Dendritic cell treated with granulocyte-macrophage colony-stimulating factor and Interleukin-4, amounts not matched to agents 40 ng/mL and 50 ng/mL, for 4 days (primary cell): ENCODE results near the gene CFAP299.
"Not testable (repeated sequence)": the region's sequence is repeated elsewhere in the genome, so short reads cannot be mapped to it uniquely, and the experiment has no call there.

Experiments
- H3K27ac Mint-ChIP-seq: one replicate; pipeline ENCODE4 v1.8.0; 2022; ENCODE audit warnings: mild to moderate bottlenecking, mixed read lengths
- H3K27me3 Mint-ChIP-seq: one replicate; pipeline ENCODE4 v1.8.0; 2022; ENCODE audit warnings: mild to moderate bottlenecking, mixed read lengths
- H3K36me3 Mint-ChIP-seq: one replicate; pipeline ENCODE4 v1.8.0; 2022; ENCODE audit warnings: low read depth, mixed read lengths
- H3K4me1 Mint-ChIP-seq: one replicate; pipeline ENCODE4 v1.8.0; 2022; ENCODE audit warnings: low read depth, mixed read lengths
- H3K4me3 Mint-ChIP-seq: one replicate; pipeline ENCODE4 v1.8.0; 2022; ENCODE audit warnings: mild to moderate bottlenecking, moderate library complexity, mixed read lengths
- H3K9me3 Mint-ChIP-seq: one replicate; pipeline ENCODE4 v1.8.0; 2022; ENCODE audit warnings: mixed read lengths
- intact Hi-C: fragments of 100-400 bp; cut with micrococcal nuclease; formaldehyde crosslinking; loops from one replicate; pipeline ENCODE4 v1.15.0; 2022

The CFAP299 gene

DNA sequence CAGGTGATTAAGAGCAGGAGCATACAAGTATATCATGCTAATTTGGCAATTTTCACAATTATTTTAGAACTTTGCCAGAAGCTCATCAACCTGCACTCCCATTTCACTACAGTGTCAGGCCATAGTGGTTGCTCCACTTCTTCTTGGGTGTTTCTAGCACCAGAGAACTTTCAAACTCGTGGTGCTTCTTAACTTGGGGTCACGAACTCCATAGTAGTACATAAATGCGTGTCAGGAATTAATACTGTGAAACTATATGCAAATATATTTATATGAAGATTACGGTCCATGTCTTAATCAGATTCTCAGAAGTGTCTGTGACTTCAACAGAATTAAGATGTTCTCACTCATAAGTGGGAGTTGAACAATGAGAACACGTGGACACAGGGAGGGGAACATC lies 440.6 kb downstream of the CFAP299 start:
- Mint-ChIP-seq H3K4me1 (no peaks in the 10 kb centered on the region), H3K9me3 (no peaks in the 10 kb centered on the region), H3K27me3 (no peaks in the 10 kb centered on the region), H3K27ac (no peak overlapping the region), H3K36me3 (no peaks in the 10 kb centered on the region), H3K4me3 (no peak overlapping the region)
- intact Hi-C loops, result no loop called here

DNA sequence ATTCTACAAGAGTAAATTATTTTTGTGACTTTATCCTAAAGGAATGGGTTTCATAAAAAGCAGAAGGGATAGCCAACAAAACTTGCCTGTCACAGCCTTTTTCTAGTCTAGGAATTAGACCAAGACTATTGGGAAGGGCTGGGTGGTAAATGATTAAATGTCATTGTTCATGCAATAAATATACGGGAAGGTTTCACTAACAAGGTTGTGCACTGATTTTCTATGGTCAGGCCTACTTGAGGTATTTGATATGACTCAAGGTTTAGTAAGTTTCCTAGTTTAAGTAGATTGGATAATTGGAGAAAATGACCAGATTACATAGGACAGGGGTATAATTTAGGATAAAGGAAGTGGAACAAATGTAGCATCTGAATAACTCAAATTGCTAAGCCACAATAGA lies 445.9 kb downstream of the CFAP299 start:
- Mint-ChIP-seq H3K36me3 (no peaks in the 10 kb centered on the region), H3K27ac (no peak overlapping the region), H3K9me3 (no peaks in the 10 kb centered on the region), H3K4me3 (no peak overlapping the region), H3K27me3 (no peaks in the 10 kb centered on the region), H3K4me1 (no peaks in the 10 kb centered on the region)
- intact Hi-C loops, result no loop called here

DNA sequence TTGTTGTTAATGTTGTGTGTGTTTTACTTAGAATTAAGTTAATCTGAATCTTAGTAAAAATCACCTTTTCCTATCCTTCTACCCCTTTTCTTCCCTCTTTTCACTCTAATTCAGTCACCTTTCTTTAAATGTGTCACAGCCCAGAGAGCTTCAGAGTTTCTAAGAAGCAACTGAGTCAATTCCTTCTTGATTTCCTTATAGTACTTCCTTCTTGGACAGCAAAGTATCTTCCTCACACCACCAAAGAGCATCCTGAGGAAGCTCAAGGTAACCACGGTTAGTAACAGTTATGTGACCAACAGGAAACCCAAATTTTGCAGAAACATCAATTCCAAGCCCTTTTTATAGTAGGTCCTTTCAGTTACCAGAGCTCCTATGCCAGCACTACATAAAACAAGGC lies 451.8 kb downstream of the CFAP299 start:
- no peaks in the 10 kb centered on the region for H3K9me3 Mint-ChIP-seq
- no peaks in the 10 kb centered on the region for H3K36me3 Mint-ChIP-seq
- H3K4me1 Mint-ChIP-seq, result no peaks in the 10 kb centered on the region
- H3K27me3 Mint-ChIP-seq, result no peaks in the 10 kb centered on the region
- no peak overlapping the region for H3K4me3 Mint-ChIP-seq
- intact Hi-C loops, result no loop called here
- H3K27ac Mint-ChIP-seq, result no peak overlapping the region

DNA sequence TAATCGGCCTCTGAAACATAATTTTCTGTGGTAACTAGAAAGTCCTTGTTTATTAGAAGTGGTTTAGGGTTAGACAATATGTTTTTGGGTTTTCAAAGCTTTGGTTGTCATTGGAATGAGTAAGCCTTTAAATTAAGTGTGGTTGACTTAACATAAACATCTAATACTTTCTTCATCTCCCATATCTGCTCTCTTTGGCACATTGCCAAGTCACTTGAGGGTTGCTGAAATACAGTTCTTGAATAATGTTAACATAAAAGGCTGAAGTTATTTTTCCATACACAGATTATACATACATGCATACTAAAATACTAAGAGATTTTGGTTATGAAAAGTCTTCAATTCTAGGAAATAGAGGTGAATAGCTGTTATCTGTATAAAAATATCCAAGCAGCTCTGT lies 453.3 kb downstream of the CFAP299 start:
- H3K27ac Mint-ChIP-seq, result no peak overlapping the region
- H3K4me1 Mint-ChIP-seq, result no peaks in the 10 kb centered on the region
- H3K9me3 Mint-ChIP-seq, result no peaks in the 10 kb centered on the region
- H3K4me3 Mint-ChIP-seq, result no peak overlapping the region
- H3K36me3 Mint-ChIP-seq, result no peaks in the 10 kb centered on the region
- no peaks in the 10 kb centered on the region for H3K27me3 Mint-ChIP-seq
- intact Hi-C loops, result no loop called here

DNA sequence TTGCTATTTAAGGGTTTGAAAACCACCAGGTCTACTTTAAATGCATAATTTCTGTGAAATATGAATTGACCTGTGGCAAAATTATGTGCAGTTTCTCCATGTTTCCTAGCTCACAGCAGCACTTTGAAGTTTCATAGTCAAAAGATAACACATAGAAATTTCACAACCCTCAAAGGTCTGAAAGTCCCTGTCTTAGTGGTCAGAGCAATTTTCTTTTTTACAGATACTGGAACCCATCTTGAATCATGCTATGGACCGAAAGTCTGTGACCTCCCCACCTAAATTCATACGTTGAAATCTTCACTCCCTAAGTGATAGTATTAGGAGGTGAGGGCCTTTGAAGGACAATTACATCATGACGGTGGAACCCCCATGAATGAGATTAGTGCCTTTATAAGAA lies 454.6 kb downstream of the CFAP299 start:
- intact Hi-C loops, result no loop called here
- Mint-ChIP-seq H3K4me1 (no peaks in the 10 kb centered on the region), H3K27ac (no peak overlapping the region), H3K9me3 (no peaks in the 10 kb centered on the region), H3K27me3 (no peaks in the 10 kb centered on the region), H3K36me3 (no peaks in the 10 kb centered on the region), H3K4me3 (no peak overlapping the region)

DNA sequence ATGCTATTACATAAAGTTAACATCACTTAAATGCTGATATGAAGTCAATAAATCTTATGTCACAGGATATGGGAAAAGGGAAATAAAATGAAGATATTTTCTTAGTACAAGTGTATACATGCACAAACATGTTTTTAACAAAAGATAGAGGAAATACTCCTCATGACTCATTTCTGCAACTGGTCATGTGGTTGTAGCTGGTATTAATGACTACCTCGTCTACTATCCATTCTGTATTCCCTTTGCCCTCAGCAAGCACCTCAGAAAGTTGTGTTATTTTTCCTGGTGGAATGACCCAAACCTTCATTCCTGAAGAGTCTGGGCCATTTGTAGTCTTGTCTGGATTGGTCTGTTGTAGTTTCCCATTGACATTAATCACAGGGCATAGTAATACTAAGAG lies 458.1 kb downstream of the CFAP299 start:
- H3K27me3 Mint-ChIP-seq, H3K4me3 Mint-ChIP-seq, intact Hi-C loops, H3K4me1 Mint-ChIP-seq, H3K36me3 Mint-ChIP-seq, H3K27ac Mint-ChIP-seq: not testable (repeated sequence)
- peaks cover 21% of the 10 kb centered on the region for H3K9me3 Mint-ChIP-seq

DNA sequence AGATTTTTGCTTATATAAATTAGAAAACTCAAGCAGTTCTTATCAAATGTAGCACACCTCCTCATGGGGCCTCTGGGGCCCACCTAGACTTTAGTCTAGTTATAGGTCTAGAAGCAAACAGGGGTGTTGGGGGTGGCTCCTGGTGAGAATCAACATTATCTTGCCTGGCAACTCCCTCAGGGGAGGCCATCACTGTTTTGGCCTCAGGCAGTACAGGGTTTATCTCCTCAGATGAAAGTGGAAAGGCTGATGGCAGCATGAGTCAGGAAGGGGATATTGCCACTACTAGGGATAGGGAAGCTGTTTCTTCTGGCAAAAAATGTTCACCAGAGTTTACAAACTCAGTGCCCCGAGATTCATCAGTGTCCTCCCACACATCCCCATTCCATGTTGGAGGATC lies 462.6 kb downstream of the CFAP299 start:
- H3K27me3 Mint-ChIP-seq, result no peaks in the 10 kb centered on the region
- intact Hi-C loops, result no loop called here
- H3K27ac Mint-ChIP-seq, result no peak overlapping the region
- no peaks in the 10 kb centered on the region for H3K36me3 Mint-ChIP-seq
- H3K4me3 Mint-ChIP-seq, result no peak overlapping the region
- H3K9me3 Mint-ChIP-seq, result peaks cover 21% of the 10 kb centered on the region
- no peaks in the 10 kb centered on the region for H3K4me1 Mint-ChIP-seq

DNA sequence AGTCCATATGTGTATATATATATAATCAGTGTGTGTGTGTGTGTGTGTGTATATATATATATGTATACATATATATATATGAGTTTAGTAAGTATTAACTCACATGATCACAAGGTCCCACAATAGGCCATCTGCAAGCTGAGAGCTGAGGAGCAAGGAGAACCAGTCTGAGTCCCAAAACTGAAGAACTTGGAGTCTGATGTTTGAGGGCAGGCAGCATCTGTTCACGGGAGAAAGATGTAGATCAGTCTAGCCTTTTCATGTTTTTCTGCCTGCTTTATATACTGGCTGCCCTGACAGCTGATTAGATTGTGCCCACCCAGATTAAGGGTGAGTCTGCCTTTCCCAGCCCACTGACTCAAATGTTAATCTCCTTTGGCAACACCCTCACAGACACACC lies 465.2 kb downstream of the CFAP299 start:
- not testable (repeated sequence) for H3K4me3 Mint-ChIP-seq, H3K4me1 Mint-ChIP-seq

DNA sequence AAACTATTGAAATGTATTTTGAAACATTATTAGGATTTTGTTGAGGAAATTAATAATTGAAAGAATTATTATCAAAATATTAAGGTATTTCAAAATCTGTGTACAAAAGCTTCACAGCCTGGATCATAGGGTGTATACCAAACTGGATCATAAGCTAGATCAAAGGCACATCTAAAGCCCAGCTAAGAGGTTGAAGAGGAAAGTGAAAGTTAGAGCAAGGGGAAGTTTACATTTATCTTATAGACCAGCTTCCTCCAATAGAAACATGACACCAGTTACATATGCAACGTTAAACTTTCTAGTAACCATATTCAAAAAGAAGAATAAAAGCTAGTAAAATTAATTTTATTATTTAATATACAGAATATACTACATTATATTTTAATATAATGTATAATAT lies 467.8 kb downstream of the CFAP299 start:
- Mint-ChIP-seq H3K27me3 (no peaks in the 10 kb centered on the region), H3K4me3 (no peak overlapping the region)
- intact Hi-C loops, result no loop called here

More for the DNA sequence above, 465.2 kb downstream of the CFAP299 start:
- peaks cover 21% of the 10 kb centered on the region for H3K9me3 Mint-ChIP-seq
- H3K27ac Mint-ChIP-seq, H3K36me3 Mint-ChIP-seq, intact Hi-C loops, H3K27me3 Mint-ChIP-seq: not testable (repeated sequence)

DNA sequence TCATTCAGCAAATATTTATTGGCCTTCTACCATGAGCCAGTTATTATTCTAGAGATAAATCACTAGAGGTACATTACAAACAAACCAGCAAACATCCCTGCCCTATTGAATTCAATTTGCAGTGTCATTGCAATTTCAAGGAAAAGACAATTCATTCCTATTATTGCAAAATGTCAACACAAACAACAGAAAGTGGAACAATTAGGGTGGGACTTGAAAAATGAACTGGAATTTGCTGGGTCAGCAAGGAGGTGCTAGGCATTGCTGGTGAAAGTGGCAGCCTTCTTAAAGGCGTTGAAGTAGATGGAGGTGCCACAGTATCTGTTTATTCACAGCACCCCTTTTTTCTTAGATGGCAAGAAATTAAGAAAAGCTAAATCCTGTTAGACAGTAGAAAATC lies 470.9 kb downstream of the CFAP299 start:
- no peaks in the 10 kb centered on the region for H3K4me1 Mint-ChIP-seq
- H3K27ac Mint-ChIP-seq, result no peak overlapping the region
- intact Hi-C loops, result no loop called here
- H3K36me3 Mint-ChIP-seq, result no peaks in the 10 kb centered on the region
- no peak overlapping the region for H3K4me3 Mint-ChIP-seq
- H3K27me3 Mint-ChIP-seq, result no peaks in the 10 kb centered on the region
- H3K9me3 Mint-ChIP-seq, result no peaks in the 10 kb centered on the region

More for the DNA sequence above, 467.8 kb downstream of the CFAP299 start:
- H3K9me3 Mint-ChIP-seq, result no peaks in the 10 kb centered on the region
- no peaks in the 10 kb centered on the region for H3K4me1 Mint-ChIP-seq
- no peak overlapping the region for H3K27ac Mint-ChIP-seq
- no peaks in the 10 kb centered on the region for H3K36me3 Mint-ChIP-seq

DNA sequence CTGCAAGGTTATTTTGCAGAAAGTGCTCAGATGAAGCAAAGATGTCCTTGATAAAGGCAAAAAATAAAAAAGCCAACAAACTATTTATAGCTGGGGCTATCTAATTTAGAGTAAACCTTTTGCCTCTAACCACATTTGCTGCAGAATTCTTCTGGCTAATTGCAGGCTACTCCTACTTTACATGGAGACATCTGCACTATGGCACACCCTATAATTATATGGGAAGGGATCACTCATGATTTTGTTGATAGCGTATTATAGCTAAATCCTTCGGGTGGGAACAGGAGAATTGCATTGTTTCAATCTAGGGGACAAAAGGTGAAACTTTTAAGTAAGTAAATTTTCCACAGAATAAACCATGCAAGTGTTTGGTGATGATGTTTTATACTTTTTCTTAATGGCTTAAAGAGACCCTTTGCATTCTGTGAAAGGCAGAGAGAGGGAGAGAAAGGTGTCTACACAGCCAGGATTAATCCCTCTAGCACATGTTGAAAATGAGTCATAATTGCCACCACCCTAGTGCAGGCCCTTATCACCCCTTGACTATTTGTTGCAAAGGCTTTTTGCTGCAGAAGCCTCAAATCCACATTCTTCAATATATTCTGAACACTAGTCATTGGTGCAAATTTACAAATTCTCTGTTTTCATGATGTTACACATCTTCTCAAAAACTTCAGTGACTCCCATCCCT lies 473.7 kb downstream of the CFAP299 start:
- H3K36me3 Mint-ChIP-seq, result no peaks in the 10 kb centered on the region
- H3K27me3 Mint-ChIP-seq, result no peaks in the 10 kb centered on the region
- no peaks in the 10 kb centered on the region for H3K9me3 Mint-ChIP-seq
- H3K4me3 Mint-ChIP-seq, result no peak overlapping the region
- no peak overlapping the region for H3K27ac Mint-ChIP-seq
- H3K4me1 Mint-ChIP-seq, result no peaks in the 10 kb centered on the region
- intact Hi-C loops, result no loop called here

DNA sequence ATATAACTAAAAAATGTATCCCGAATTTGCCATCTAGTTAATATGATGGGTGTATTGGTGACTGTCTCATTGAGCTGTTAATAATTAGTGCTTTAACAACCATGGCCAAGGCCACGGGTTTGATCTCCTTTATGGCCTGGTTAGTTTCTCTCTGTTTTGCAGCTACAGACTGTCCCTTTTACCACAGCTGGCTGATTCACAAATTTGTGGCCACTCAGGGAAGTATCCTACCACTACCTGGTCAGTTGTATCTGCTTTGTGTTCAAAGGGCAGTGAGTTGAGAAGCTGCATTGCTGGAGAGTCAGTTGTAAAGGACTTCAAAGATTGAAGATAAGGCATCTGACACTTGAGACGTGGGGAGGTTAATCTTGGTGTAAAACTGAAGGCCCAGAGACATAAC lies 475.9 kb downstream of the CFAP299 start:
- Mint-ChIP-seq H3K4me1 (no peaks in the 10 kb centered on the region), H3K27ac (no peak overlapping the region), H3K27me3 (no peaks in the 10 kb centered on the region), H3K4me3 (no peak overlapping the region), H3K9me3 (no peaks in the 10 kb centered on the region), H3K36me3 (no peaks in the 10 kb centered on the region)
- intact Hi-C loops, result no loop called here

DNA sequence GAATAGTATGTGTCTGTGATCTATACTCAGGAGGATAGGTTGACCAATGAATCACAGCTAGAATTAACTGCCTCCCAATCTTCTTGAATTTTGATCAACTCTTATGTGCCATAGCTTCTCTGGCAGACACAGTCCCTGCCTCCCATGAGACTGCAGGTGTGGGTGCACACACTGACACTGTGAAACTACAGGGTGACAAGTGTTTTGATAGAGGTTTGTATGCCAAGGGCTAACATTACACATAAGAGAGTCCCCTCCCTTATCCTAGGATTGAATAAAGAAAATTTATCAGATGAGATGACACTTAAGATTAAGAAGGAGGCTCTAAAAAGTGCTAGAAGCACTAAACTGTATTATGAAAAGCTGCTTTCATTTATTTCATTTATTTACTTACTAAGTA lies 476.6 kb downstream of the CFAP299 start:
- H3K9me3 Mint-ChIP-seq, result no peaks in the 10 kb centered on the region

DNA sequence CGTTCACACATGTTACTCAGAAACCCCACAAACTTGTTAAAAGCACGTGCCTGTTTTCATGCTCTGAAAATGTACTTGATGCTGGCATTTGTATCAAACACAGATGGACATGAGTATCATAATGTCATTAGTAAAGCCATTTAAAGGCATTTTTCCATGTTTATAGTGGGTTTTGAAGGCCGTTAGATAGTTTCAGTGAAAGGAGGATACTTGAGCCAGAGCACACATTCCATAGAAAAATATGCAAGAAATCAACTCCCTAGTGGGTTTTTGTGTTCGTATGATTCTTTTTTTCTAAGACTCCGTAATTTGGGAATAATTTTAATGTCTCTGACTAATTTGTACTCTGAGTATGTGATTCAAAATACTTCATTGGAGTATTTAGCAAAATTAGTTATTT lies 478.7 kb downstream of the CFAP299 start:
- peaks cover 6% of the 10 kb centered on the region for H3K9me3 Mint-ChIP-seq
- no peaks in the 10 kb centered on the region for H3K36me3 Mint-ChIP-seq
- no peaks in the 10 kb centered on the region for H3K4me1 Mint-ChIP-seq
- no peaks in the 10 kb centered on the region for H3K27me3 Mint-ChIP-seq
- intact Hi-C loops, result no loop called here
- no peak overlapping the region for H3K4me3 Mint-ChIP-seq
- H3K27ac Mint-ChIP-seq, result no peak overlapping the region

More for the DNA sequence above, 476.6 kb downstream of the CFAP299 start:
- Mint-ChIP-seq H3K27me3 (no peaks in the 10 kb centered on the region), H3K4me1 (no peaks in the 10 kb centered on the region), H3K27ac (no peak overlapping the region), H3K36me3 (no peaks in the 10 kb centered on the region), H3K4me3 (no peak overlapping the region)
- intact Hi-C loops, result no loop called here
